HFFc6 (cell line): ENCODE results near the gene E2F1. TPM values are rescaled to one million over a fixed set of nuclear protein-coding genes. Genes with fewer than 3 reads are reported as not detected.
A peak's percentile ranks its signal among the peaks of the same experiment; 100 is the strongest.

Experiments
- DNase-seq: peaks from one replicate; pipeline ENCODE4 v3.0.0-alpha.2; 2018
- H3K27ac Mint-ChIP-seq: 2 replicates; pipeline ENCODE4 v1.8.0; 2020; ENCODE audit warnings: mild to moderate bottlenecking, mixed read lengths
- H3K27me3 Mint-ChIP-seq: 2 replicates; pipeline ENCODE4 v1.8.0; 2021; ENCODE audit warnings: mild to moderate bottlenecking, moderate library complexity, mixed read lengths; ENCODE audit not compliant: insufficient read depth
- H3K36me3 Mint-ChIP-seq: 2 replicates; pipeline ENCODE4 v1.8.0; 2021; ENCODE audit warnings: low read depth, mixed read lengths
- H3K4me1 Mint-ChIP-seq: 2 replicates; pipeline ENCODE4 v1.8.0; 2020; ENCODE audit warnings: low read depth, mixed read lengths
- H3K4me3 Mint-ChIP-seq: 2 replicates; pipeline ENCODE4 v1.8.0; 2020; ENCODE audit warnings: mild to moderate bottlenecking, moderate library complexity, mixed read lengths
- H3K9me3 Mint-ChIP-seq: 2 replicates; pipeline ENCODE4 v1.8.0; 2020; ENCODE audit warnings: mild to moderate bottlenecking, mixed read lengths
- CTCF ChIP-seq: fragments of 200-600 bp; sonication (generic); IDR thresholded peaks from 2 replicates; pipeline ENCODE4 v1.5.0; 2021; ENCODE audit warnings: antibody characterized with exemption, mild to moderate bottlenecking
- total RNA-seq, 6 experiments: library from RNA; stranded (reverse); fragmentation: NEBNext Ultra II Directional; extraction: Animal tissue kit (Norgen Biotek cat#: 25700); gene quantifications; 2 replicates in 1 of 6; 3 replicates in 5 of 6; pipeline ENCODE4 v1.2.3, GENCODE V29; 2021

Gene E2F1
- total RNA-seq, 6 experiments from 2014 or later, result 11.3 to 21.7 (median 20.2) TPM

GRCh38 chr20:33675136-33675959 lies 10.8 kb downstream of the E2F1 start:
- Mint-ChIP-seq H3K27me3 (peaks cover 2% of the 10 kb centered on the region; the same call in 1 of the 2 replicates), H3K36me3 (0 out of 2 replicates have a peak, but pooled peaks cover 4% of the 10 kb centered on the region), H3K27ac (peak overlapping the region; percentile 83), H3K9me3 (no peaks in the 10 kb centered on the region), H3K4me3 (peak overlapping the region; percentile 81), H3K4me1 (peaks cover 47% of the 10 kb centered on the region)
- no peak for TF ChIP-seq CTCF
- DNase-seq, result no peak

- peaks cover 2% of the 10 kb centered on the region; the same call in 1 of the 2 replicates for H3K27me3 Mint-ChIP-seq
- TF ChIP-seq CTCF, result no peak
- H3K27ac Mint-ChIP-seq, result peak within 1 kb of the TSS; percentile 85
- peak within 1 kb of the TSS; percentile 95 for H3K4me3 Mint-ChIP-seq
- peaks cover 56% of the 10 kb centered on the region for H3K4me1 Mint-ChIP-seq
- DNase-seq, result peak; percentile 51
- H3K9me3 Mint-ChIP-seq, result no peaks in the 10 kb centered on the region
- H3K36me3 Mint-ChIP-seq, result 0 out of 2 replicates have a peak, but pooled peaks cover 4% of the 10 kb centered on the region
Measured at GRCh38 chr20:33674294-33675135, 11.7 kb downstream of the E2F1 start, which contains the start of gene NECAB3. NECAB3 (minus strand) TSS chr20:33674428; CDS start chr20:33674352, 76 bp downstream.

GRCh38 chr20:33673410-33674293 lies 12.5 kb downstream of the E2F1 start:
- Mint-ChIP-seq H3K36me3 (0 out of 2 replicates have a peak, but pooled peaks cover 4% of the 10 kb centered on the region), H3K27ac (peak overlapping the region; percentile 85), H3K9me3 (no peaks in the 10 kb centered on the region), H3K4me3 (peak overlapping the region; percentile 95), H3K4me1 (peaks cover 58% of the 10 kb centered on the region), H3K27me3 (peaks cover 2% of the 10 kb centered on the region; the same call in 1 of the 2 replicates)
- DNase-seq, result no peak
- TF ChIP-seq CTCF, result no peak

GRCh38 chr20:33673114-33673409 lies 13.1 kb downstream of the E2F1 start:
- Mint-ChIP-seq H3K9me3 (no peaks in the 10 kb centered on the region), H3K27me3 (peaks cover 2% of the 10 kb centered on the region; the same call in 1 of the 2 replicates), H3K4me1 (peaks cover 64% of the 10 kb centered on the region), H3K27ac (peak overlapping the region; percentile 85), H3K4me3 (peak overlapping the region; percentile 95), H3K36me3 (0 out of 2 replicates have a peak, but pooled peaks cover 4% of the 10 kb centered on the region)
- no peak for DNase-seq
- no peak for TF ChIP-seq CTCF
